Fibroblast of lung (primary cell): ENCODE data around the gene GSTK1. TPM values are rescaled to one million over a fixed set of nuclear protein-coding genes. Genes with fewer than 3 reads are reported as not detected.

Experiments used
- DNase-seq, 2 donors: peaks; one replicate each; pipeline versions ENCODE4 v3.0.0 to v3.0.0-alpha.2; 2010; ENCODE audit warnings: low read depth in 2 of 2
- H2AFZ ChIP-seq: 2 replicates; pipeline ENCODE4 v1.5.1; 2012; ENCODE audit warnings: low read length, control low read depth, inconsistent platforms
- H3K27ac ChIP-seq: 2 replicates; pipeline ENCODE4 v1.5.1; 2011; ENCODE audit warnings: low read length, control low read depth; ENCODE audit not compliant: insufficient read depth
- H3K27me3 ChIP-seq: 2 replicates; pipeline ENCODE4 v1.5.1; 2011; ENCODE audit warnings: mild to moderate bottlenecking, low read length; ENCODE audit not compliant: control insufficient read depth, insufficient read depth
- H3K36me3 ChIP-seq: 2 replicates; pipeline ENCODE4 v1.5.1; 2011; ENCODE audit warnings: low read length; ENCODE audit not compliant: control insufficient read depth, insufficient read depth
- H3K4me1 ChIP-seq: 2 replicates; pipeline ENCODE4 v1.5.1; 2011; ENCODE audit warnings: low read length; ENCODE audit not compliant: control insufficient read depth, insufficient read depth; ENCODE audit errors: extremely low read depth
- H3K4me2 ChIP-seq: 2 replicates; pipeline ENCODE4 v1.5.1; 2011; ENCODE audit warnings: low read length, control low read depth; ENCODE audit not compliant: insufficient read depth; ENCODE audit errors: extremely low read depth
- H3K4me3 ChIP-seq, 4 experiments: fragments of 200-600 bp in 1 of 4; sonication (generic) in 1 of 4; replicated peaks in 1 of 4; 2 replicates each; pipeline ENCODE4 v1.5.1; 2011 to 2016; ENCODE audit warnings: low read length in 4 of 4, low read depth in 3 of 4, mild to moderate bottlenecking in 3 of 4, control low read depth in 2 of 4, inconsistent platforms in 1 of 4, mixed read lengths in 1 of 4; ENCODE audit not compliant: insufficient read depth in 1 of 4; ENCODE audit errors: control extremely low read depth in 1 of 4
- H3K79me2 ChIP-seq: 2 replicates; pipeline ENCODE4 v1.5.1; 2012; ENCODE audit warnings: mild to moderate bottlenecking, low read length, inconsistent platforms; ENCODE audit not compliant: control insufficient read depth, insufficient read depth
- H3K9ac ChIP-seq: 2 replicates; pipeline ENCODE4 v1.5.1; 2011; ENCODE audit warnings: mild to moderate bottlenecking, low read length, control low read depth; ENCODE audit not compliant: insufficient read depth
- H3K9me3 ChIP-seq: 2 replicates; pipeline ENCODE4 v1.5.1; 2012; ENCODE audit warnings: low read depth, low read length; ENCODE audit not compliant: control insufficient read depth, insufficient read depth
- H4K20me1 ChIP-seq: 2 replicates; pipeline ENCODE4 v1.5.1; 2011; ENCODE audit warnings: low read length; ENCODE audit not compliant: control insufficient read depth, insufficient read depth; ENCODE audit errors: extremely low read depth
- CTCF ChIP-seq, 2 donors: IDR thresholded peaks in 1 of 2; conservative IDR thresholded peaks in 1 of 2; 1 replicate in 1 of 2; 2 replicates in 1 of 2; pipeline ENCODE4 v1.5.1; 2011 to 2012; ENCODE audit warnings: low read length in 2 of 2, control low read depth in 1 of 2, inconsistent platforms in 1 of 2, low read depth in 1 of 2, mild to moderate bottlenecking in 1 of 2
- EZH2 ChIP-seq: IDR thresholded peaks from 2 replicates; pipeline ENCODE4 v1.5.1; 2012; ENCODE audit warnings: low read length, control low read depth, mild to moderate bottlenecking; ENCODE audit errors: missing control alignments
- polyA plus RNA-seq, 2 donors: library from polyadenylated mRNA; depleted of rRNA in 1 of 2; stranded (reverse) in 1 of 2; unstranded in 1 of 2; fragments of >200 nt; gene quantifications; 2 replicates each; pipeline ENCODE4 v1.2.1, GENCODE V29; 2011 to 2012; ENCODE audit warnings: missing spikeins in 1 of 2
- total RNA-seq: library from RNA; depleted of rRNA; stranded (reverse); fragments of >200 nt; gene quantifications from 2 replicates; pipeline ENCODE4 v1.2.1, GENCODE V29; 2014

The GSTK1 gene
- total and polyA plus RNA-seq, 2 donors (not counting 1 experiment from before 2014, with no cell fraction given): 110 to 131 TPM

DNA sequence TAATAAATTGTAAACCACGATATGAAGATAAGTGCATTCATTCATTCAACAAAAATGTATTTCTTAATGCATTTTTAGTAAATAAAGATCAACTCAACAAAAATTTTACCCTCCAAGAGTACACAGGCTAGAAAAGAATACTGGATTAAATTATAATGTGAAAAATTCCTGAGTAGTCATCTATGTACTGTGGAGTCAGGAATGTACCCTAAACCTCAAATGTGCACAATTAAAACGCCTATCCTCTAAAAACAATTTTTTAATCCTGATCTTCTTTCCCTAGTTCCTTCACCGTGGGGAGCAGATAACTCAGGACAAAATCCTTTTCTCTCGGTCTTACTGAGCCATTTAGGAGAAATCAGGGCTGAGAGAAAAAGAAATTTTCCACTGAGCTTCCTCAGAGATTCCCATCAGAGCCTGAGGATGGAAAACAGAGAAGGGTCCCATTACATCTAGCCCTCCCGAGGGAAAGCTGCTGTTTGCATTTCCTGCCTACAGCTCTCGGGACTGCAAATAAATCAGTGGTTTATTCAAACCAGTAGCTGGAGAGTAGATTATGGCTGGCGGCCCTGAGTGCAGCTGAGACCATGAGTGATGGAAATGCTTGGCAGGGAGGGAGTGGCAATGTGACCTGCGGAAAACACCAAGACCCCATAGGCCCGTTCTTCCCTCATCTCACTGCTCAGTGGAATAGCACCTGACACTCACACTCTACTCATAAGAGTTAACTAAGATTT lies 34.0 kb upstream of the GSTK1 start:
- no peak for TF ChIP-seq EZH2
- TF ChIP-seq CTCF (conservative IDR thresholded peaks at IDR 0.05 in 1 of 2, IDR thresholded peaks at IDR 0.05 in 1 of 2; ENCODE audit: low read depth in 1 of 2, low read length in 2 of 2): no peak
- DNase-seq: no peak
- Histone ChIP-seq H2AFZ (no peak overlapping the region), H3K27me3 (no peaks in the 10 kb centered on the region), H3K4me2 (no peak overlapping the region), H3K79me2 (no peaks in the 10 kb centered on the region), H3K27ac (no peak overlapping the region), H3K36me3 (no peaks in the 10 kb centered on the region), H4K20me1 (no peaks in the 10 kb centered on the region), H3K4me3 (no peak overlapping the region), H3K9ac (no peak overlapping the region), H3K9me3 (no peaks in the 10 kb centered on the region), H3K4me1 (no peaks in the 10 kb centered on the region)

DNA sequence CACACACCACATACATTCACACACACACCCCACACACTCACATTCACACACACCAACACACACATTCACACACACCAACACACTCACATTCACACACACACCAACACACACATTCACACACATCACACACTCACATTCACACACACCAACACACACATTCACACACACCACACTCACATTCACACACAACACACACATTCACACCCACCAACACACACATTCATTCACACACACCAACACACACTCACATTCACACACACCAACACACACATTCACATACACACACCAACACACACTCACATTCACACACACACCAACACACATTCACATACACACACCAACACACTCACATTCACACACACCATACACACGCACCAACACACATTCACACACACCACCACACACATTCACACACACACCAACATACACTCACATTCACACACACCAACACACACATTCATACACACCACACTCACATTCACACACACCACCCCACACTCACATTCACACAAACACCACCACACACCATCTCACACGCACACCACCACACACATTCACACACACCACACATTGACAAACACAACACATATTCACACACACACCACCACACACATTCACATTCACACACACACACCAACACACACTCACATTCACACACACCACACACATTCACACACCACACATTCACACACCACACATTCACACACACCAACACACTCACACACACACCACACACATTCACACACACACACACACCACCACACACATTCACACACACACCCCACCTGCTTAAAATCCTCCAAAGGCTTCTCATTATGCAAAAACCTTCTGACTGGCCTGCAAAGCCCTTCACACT lies 32.4 kb upstream of the GSTK1 start:
- Histone ChIP-seq H4K20me1 (no peaks in the 10 kb centered on the region), H2AFZ (no peak overlapping the region), H3K27me3 (no peaks in the 10 kb centered on the region), H3K4me3 (no peak overlapping the region), H3K9me3 (no peaks in the 10 kb centered on the region), H3K9ac (no peak overlapping the region), H3K27ac (no peak overlapping the region), H3K79me2 (no peaks in the 10 kb centered on the region), H3K4me2 (no peak overlapping the region), H3K36me3 (no peaks in the 10 kb centered on the region), H3K4me1 (no peaks in the 10 kb centered on the region)
- TF ChIP-seq EZH2: no peak
- TF ChIP-seq CTCF (conservative IDR thresholded peaks at IDR 0.05 in 1 of 2, IDR thresholded peaks at IDR 0.05 in 1 of 2; ENCODE audit: low read depth in 1 of 2, low read length in 2 of 2): no peak
- DNase-seq: no peak

DNA sequence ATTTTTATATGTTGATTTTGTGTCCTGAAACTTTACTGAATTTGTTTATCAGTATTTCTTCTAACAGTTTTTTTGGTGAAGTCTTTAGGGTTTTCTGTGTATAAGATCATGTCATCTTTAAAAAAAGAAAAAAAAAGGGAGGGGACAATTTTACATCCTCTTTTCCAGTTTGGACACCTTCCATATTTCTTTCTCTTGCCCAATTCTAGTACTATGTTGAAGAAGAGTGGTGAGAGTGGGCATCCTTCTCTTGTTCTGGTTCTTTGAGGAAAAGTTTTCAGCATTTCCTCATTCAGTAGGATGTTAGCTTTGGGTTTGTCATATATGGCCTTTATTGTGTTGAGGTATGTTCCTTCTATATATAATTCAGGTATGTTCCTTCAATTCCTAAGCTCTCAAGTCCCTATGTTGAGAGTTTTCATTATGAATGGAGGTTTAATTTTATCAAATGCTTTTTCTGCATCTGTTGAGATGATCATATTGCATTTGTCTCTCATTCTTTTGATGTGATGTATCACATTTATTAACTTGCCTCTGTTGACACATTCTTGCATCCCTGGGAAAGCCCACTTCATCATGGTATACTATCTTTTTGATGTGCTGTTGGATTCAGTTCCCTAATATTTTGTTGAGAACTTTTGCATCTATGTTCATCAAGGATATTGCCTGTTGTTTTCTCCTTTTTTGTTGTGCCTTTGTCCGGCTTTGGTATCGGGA lies 29.3 kb upstream of the GSTK1 start:
- no peak overlapping the region for H3K4me3 ChIP-seq
- no peaks in the 10 kb centered on the region for H3K79me2 ChIP-seq
- no peaks in the 10 kb centered on the region for H3K4me1 ChIP-seq
- H3K9ac ChIP-seq: no peak overlapping the region
- H3K27ac ChIP-seq: no peak overlapping the region
- no peaks in the 10 kb centered on the region for H3K27me3 ChIP-seq
- no peak overlapping the region for H3K4me2 ChIP-seq
- no peaks in the 10 kb centered on the region for H3K9me3 ChIP-seq
- H3K36me3 ChIP-seq: no peaks in the 10 kb centered on the region
- H4K20me1 ChIP-seq: no peaks in the 10 kb centered on the region
- DNase-seq: no peak
- TF ChIP-seq CTCF (conservative IDR thresholded peaks at IDR 0.05 in 1 of 2, IDR thresholded peaks at IDR 0.05 in 1 of 2; ENCODE audit: low read depth in 1 of 2, low read length in 2 of 2) (no peak), EZH2 (no peak)
- H2AFZ ChIP-seq: no peak overlapping the region
